Transverse colon (tissue), 4 donors: ENCODE measurements around the gene EYA4. TPM values are rescaled to one million over a fixed set of nuclear protein-coding genes. Genes with fewer than 3 reads are reported as not detected.

ENCODE experiments used
- DNase-seq: peaks from one replicate; pipeline ENCODE4 v3.0.0-alpha.2; 2019
- H3K27ac ChIP-seq, 4 donors: fragments of 200-600 bp; sonication (generic); 2 replicates each; pipeline ENCODE4 v1.5.1; 2016 to 2018; ENCODE audit warnings: inconsistent platforms in 4 of 4
- H3K27me3 ChIP-seq: fragments of 200-600 bp; sonication (generic); 2 replicates; pipeline ENCODE4 v1.5.1; 2017; ENCODE audit warnings: inconsistent platforms
- H3K36me3 ChIP-seq, 4 donors: fragments of 200-600 bp; sonication (generic); 2 replicates each; pipeline ENCODE4 v1.5.1; 2017 to 2019; ENCODE audit warnings: inconsistent platforms in 4 of 4
- H3K4me1 ChIP-seq, 4 donors: fragments of 200-600 bp; sonication (generic); 2 replicates each; pipeline ENCODE4 v1.5.1; 2017 to 2020; ENCODE audit warnings: inconsistent platforms in 4 of 4
- H3K4me3 ChIP-seq, 4 donors: fragments of 200-600 bp; sonication (generic); 1 replicate in 1 of 4; 2 replicates in 3 of 4; pipeline versions ENCODE4 v1.5.1 to v1.6.1; 2017 to 2019; ENCODE audit warnings: inconsistent platforms in 4 of 4
- H3K9me3 ChIP-seq, 2 donors: fragments of 200-600 bp; sonication (generic); 2 replicates each; pipeline ENCODE4 v1.5.1; 2017 to 2019; ENCODE audit warnings: inconsistent platforms in 2 of 2
- EP300 ChIP-seq: sonication (generic); formaldehyde crosslinking; IDR thresholded peaks from one replicate; pipeline ENCODE4 v1.6.1; 2017; ENCODE audit warnings: antibody characterized with exemption, low read depth
- POLR2A ChIP-seq: fragments of 450-650 bp; IDR thresholded peaks from one replicate; pipeline ENCODE4 v1.6.1; 2016; ENCODE audit warnings: antibody characterized with exemption, mild to moderate bottlenecking, moderate library complexity
- POLR2AphosphoS5 ChIP-seq, 3 donors: sonication (generic); formaldehyde crosslinking; IDR thresholded peaks; one replicate each; pipeline ENCODE4 v1.6.1; 2016; ENCODE audit warnings: antibody characterized with exemption in 3 of 3
- WGBS, 2 donors: methylation state at CpG; one replicate each; pipeline ENCODE4 v1.1.5; 2018; ENCODE audit warnings: low coverage in 1 of 2; 5-methylcytosine and 5-hydroxymethylcytosine counted together
- in situ Hi-C, 4 donors: fragments of 200-750 bp; cut with MboI; loops; one replicate each; pipeline versions ENCODE4 v1.15.0 to v1.15.1; 2017; ENCODE audit warnings: low sequenced_read_pairs in 3 of 4, low pct_ligation_motif_present in 1 of 4, low pct_unique_long_range_greater_than_20kb in 1 of 4
- intact Hi-C: fragments of 100-400 bp; cut with DNase I; formaldehyde crosslinking; loops from one replicate; pipeline ENCODE4 v1.15.1; 2023; ENCODE audit warnings: low total_unique reads
- total RNA-seq, 4 donors: library from RNA; depleted of rRNA; stranded (reverse); fragments of >200 nt; gene quantifications; one replicate each; pipeline ENCODE4 v1.1.0, GENCODE V29; 2016
- TF ChIP-seq, protein P1 (sequence below), 5 experiments: fragments of 200-600 bp in 3 of 5; fragments of 450-650 bp in 2 of 5; sonication (generic) in 3 of 5; IDR thresholded peaks; 1 replicate in 2 of 5; 2 replicates in 3 of 5; pipeline ENCODE4 v1.5.1; 2016 to 2017; ENCODE audit warnings: antibody characterized with exemption in 5 of 5, inconsistent platforms in 3 of 5, mild to moderate bottlenecking in 2 of 5, moderate library complexity in 1 of 5

EYA4 gene
- total RNA-seq, 4 donors from 2014 or later = 0.27 to 0.64 TPM; not detected in 2

DNA sequence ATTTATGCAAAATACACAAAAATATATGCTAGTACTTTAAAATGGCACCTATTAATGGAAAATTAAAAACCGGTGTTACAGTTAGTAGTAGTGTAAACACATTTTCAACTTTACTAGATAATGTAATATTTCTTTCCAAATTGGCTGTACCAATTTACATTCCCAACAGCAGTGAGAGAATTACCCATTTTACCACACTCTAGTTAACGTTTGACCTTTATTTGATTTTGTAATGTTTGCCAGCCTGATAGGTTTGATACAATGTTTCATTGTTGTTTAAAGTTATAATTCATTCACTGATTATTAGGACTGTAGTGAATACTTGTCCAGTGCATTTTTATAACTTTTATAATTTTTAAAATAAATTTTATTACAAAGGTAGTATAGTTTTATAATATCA lies 182.1 kb downstream of the EYA4 start:
- Histone ChIP-seq H3K27ac (no peak overlapping the region), H3K9me3 (no peaks in the 10 kb centered on the region), H3K4me1 (no peaks in the 10 kb centered on the region), H3K36me3 (no peaks in the 10 kb centered on the region), H3K27me3 (no peaks in the 10 kb centered on the region), H3K4me3 (no peak overlapping the region)
- TF ChIP-seq POLR2A = no peak
- in situ Hi-C loops (no loop called here), intact Hi-C loops (no loop called here)
- WGBS, 2 donors = 25 to 38% methylated on average over 2 of the region's 2 CpGs
- no peak for DNase-seq

DNA sequence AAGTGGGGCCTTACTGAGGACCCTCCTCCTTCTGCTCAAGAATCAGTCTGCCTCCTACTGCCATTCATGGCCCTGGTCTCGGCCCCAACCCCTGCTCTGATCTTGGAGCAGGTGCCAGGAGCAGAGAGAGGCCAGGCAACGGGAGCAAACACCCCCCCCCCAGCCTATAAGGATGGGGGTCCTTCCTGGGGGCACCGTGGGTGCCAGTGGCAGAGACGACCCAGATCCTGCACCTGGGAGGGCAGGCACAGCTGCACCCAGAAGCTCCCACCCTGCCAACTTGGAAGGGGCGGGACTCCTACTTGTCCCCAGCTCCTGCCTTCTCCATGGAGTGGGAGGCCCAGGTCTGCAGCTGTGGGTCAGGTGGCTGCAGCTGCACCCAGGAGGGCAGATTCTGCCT lies 183.2 kb downstream of the EYA4 start:
- in situ Hi-C loops = no loop called here
- intact Hi-C loops = loop anchor here (2.0 kb wide), 1 partner anchor 24 kb away; no protein-coding TSS in a partner anchor
- Histone ChIP-seq H3K9me3 (no peaks in the 10 kb centered on the region), H3K4me3 (no peak overlapping the region), H3K4me1 (no peaks in the 10 kb centered on the region), H3K27ac (no peak overlapping the region), H3K27me3 (no peaks in the 10 kb centered on the region), H3K36me3 (no peaks in the 10 kb centered on the region)
- TF ChIP-seq, protein P1, sequence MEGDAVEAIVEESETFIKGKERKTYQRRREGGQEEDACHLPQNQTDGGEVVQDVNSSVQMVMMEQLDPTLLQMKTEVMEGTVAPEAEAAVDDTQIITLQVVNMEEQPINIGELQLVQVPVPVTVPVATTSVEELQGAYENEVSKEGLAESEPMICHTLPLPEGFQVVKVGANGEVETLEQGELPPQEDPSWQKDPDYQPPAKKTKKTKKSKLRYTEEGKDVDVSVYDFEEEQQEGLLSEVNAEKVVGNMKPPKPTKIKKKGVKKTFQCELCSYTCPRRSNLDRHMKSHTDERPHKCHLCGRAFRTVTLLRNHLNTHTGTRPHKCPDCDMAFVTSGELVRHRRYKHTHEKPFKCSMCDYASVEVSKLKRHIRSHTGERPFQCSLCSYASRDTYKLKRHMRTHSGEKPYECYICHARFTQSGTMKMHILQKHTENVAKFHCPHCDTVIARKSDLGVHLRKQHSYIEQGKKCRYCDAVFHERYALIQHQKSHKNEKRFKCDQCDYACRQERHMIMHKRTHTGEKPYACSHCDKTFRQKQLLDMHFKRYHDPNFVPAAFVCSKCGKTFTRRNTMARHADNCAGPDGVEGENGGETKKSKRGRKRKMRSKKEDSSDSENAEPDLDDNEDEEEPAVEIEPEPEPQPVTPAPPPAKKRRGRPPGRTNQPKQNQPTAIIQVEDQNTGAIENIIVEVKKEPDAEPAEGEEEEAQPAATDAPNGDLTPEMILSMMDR (IDR thresholded peaks at IDR 0.05) = no peak
- TF ChIP-seq POLR2A (no peak), EP300 (no peak), POLR2AphosphoS5 (IDR thresholded peaks at IDR 0.05) (no peak)
- WGBS, 2 donors = 74% methylated on average over 5 of the region's 5 CpGs; no CpG with 5 or more reads in 1 of the 2 donors
- DNase-seq = no peak

DNA sequence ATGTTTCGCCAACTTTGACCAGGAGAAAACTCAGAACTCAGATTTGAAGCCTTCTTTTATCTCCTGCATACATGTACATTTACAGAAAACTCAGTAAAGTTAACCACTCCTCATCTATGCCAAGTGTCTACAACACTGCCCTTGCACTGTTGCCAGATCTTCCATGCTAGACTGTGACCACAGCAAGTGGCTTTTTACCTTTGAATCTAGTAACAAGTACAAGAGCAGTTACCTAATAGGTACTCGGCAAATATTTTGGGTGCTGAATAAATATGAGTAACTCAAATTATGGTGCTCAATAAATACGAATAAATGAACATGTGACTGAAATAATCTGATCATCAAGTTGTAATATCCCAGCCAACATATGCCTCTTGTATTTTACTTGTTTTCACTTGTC lies 184.9 kb downstream of the EYA4 start:
- Histone ChIP-seq H3K9me3 (no peaks in the 10 kb centered on the region), H3K27ac (no peak overlapping the region), H3K27me3 (no peaks in the 10 kb centered on the region), H3K4me1 (no peaks in the 10 kb centered on the region), H3K36me3 (no peaks in the 10 kb centered on the region), H3K4me3 (no peak overlapping the region)
- in situ Hi-C loops (no loop called here), intact Hi-C loops (no loop called here)
- TF ChIP-seq EP300 (no peak), POLR2AphosphoS5 (IDR thresholded peaks at IDR 0.05) (no peak), POLR2A (no peak)
- TF ChIP-seq, protein P1 (IDR thresholded peaks at IDR 0.05) = no peak
- 72 to 86% methylated on average over 2 to 3 of the region's 3 CpGs for WGBS, 2 donors
- no peak for DNase-seq

DNA sequence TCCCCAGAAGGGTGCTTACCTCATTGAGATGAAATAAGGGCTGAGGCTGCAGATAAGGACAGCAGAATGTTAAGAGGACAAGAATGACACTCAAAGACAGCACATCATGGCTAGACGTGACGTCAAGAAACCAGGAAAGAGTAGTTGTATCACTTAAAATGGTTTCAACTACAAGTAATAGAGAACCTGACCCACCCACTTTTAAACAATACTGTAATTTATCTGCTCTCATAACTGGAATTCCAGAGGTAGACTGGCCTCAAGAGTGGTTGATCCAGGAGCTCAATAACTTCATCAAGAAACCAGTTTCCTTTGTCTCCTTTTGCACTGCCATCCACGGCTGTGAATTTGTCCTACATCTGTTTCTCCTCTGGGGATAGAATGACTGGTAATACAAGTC lies 187.1 kb downstream of the EYA4 start:
- TF ChIP-seq POLR2AphosphoS5 (IDR thresholded peaks at IDR 0.05) = no peak
- TF ChIP-seq, protein P1 (IDR thresholded peaks at IDR 0.05) = no peak
- TF ChIP-seq EP300 = no peak
- TF ChIP-seq POLR2A = no peak
- Histone ChIP-seq H3K4me1 (no peaks in the 10 kb centered on the region), H3K9me3 (no peaks in the 10 kb centered on the region), H3K27ac (no peak overlapping the region), H3K36me3 (no peaks in the 10 kb centered on the region), H3K27me3 (no peaks in the 10 kb centered on the region), H3K4me3 (no peak overlapping the region)
- no peak for DNase-seq
- in situ Hi-C loops (no loop called here), intact Hi-C loops (no loop called here)
- WGBS, 2 donors = 84 to 96% methylated on average over 3 of the region's 3 CpGs

DNA sequence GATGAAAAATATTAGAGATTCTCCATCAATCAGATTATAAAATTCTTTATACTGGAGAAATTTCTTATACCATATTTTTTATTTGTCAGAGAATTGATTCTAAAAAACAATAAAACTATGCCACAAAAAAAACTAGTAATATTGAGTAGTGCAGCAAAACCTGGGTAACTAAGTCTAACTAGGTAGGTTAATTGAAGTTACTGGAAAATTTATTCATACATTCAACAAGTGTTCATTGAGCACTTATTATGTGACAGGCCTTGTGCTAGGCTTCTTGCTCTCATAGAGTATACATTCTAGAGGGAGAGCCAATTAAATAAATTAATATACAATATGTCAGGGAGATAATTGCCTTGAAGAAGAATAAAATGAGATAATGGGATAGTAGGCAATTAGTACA lies 189.4 kb downstream of the EYA4 start:
- no peaks in the 10 kb centered on the region for H3K9me3 ChIP-seq
- in situ Hi-C loops = no loop called here
- H3K27me3 ChIP-seq = no peaks in the 10 kb centered on the region
- intact Hi-C loops = no loop called here
- no peak for DNase-seq
- no peaks in the 10 kb centered on the region for H3K4me1 ChIP-seq
- H3K4me3 ChIP-seq = no peak overlapping the region
- no peak overlapping the region for H3K27ac ChIP-seq
- H3K36me3 ChIP-seq = no peaks in the 10 kb centered on the region
- TF ChIP-seq, protein P1 (IDR thresholded peaks at IDR 0.05) = no peak
- no peak for TF ChIP-seq POLR2AphosphoS5 (IDR thresholded peaks at IDR 0.05)
- no peak for TF ChIP-seq EP300
- no peak for TF ChIP-seq POLR2A
